ENCODE measurements around the gene SETD2. TPM values are rescaled to one million over a fixed set of nuclear protein-coding genes. Genes with fewer than 3 reads are reported as not detected.

The SETD2 gene
- total and polyA plus RNA-seq, 8 donors = 9.3 to 96.2 (median 66.4) TPM

DNA sequence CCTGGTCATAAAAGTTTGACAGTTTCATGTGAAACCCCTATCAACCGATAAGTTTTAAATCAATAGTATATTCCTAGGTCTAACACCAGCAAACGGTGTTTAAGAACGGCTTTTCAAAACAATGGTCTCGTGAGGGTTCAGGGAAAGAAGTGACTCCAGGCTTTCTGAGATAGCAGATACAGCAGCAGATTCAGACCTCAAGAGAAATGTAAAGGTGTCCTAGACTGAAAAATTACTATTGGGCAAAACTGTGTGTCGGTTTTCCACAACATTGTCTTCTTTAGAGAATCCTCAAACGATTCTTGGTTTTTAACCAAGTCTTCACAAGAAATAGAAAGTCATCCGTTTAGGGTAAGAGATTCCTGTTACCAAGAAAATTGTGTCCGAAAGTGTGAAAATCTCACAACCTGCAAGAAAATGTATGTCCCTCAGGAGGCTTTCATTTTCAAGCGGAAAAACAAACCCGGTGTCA is 1.2 kb downstream of the SETD2 start:
- intact Hi-C loops (cut with DNase I; ENCODE audit: low total_unique reads) = no loop called here
- TF ChIP-seq EP300 (IDR thresholded peaks at IDR 0.05) (no peak), POLR2AphosphoS5 (IDR thresholded peaks at IDR 0.05) (no peak), POLR2A (IDR thresholded peaks at IDR 0.05) (no peak)
- TF ChIP-seq, protein P1, sequence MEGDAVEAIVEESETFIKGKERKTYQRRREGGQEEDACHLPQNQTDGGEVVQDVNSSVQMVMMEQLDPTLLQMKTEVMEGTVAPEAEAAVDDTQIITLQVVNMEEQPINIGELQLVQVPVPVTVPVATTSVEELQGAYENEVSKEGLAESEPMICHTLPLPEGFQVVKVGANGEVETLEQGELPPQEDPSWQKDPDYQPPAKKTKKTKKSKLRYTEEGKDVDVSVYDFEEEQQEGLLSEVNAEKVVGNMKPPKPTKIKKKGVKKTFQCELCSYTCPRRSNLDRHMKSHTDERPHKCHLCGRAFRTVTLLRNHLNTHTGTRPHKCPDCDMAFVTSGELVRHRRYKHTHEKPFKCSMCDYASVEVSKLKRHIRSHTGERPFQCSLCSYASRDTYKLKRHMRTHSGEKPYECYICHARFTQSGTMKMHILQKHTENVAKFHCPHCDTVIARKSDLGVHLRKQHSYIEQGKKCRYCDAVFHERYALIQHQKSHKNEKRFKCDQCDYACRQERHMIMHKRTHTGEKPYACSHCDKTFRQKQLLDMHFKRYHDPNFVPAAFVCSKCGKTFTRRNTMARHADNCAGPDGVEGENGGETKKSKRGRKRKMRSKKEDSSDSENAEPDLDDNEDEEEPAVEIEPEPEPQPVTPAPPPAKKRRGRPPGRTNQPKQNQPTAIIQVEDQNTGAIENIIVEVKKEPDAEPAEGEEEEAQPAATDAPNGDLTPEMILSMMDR (IDR thresholded peaks at IDR 0.05) = no peak
- Histone ChIP-seq H3K27me3 (no peaks in the 10 kb centered on the region), H3K9me3 (no peaks in the 10 kb centered on the region), H3K27ac (peak overlapping the region; percentile 92 to 99 (median 96)), H3K4me1 (peaks cover 53 to 72% (median 64%) of the 10 kb centered on the region in 4 donors), H3K4me3 (peak overlapping the region; percentile 77 to 95 (median 87)), H3K36me3 (no peaks in the 10 kb centered on the region)
- DNase-seq = peak in 1 of 2 donors; percentile 22
- 1 to 2% (median 1%) methylated on average over 10 of the region's 10 CpGs for WGBS, 5 donors

DNA sequence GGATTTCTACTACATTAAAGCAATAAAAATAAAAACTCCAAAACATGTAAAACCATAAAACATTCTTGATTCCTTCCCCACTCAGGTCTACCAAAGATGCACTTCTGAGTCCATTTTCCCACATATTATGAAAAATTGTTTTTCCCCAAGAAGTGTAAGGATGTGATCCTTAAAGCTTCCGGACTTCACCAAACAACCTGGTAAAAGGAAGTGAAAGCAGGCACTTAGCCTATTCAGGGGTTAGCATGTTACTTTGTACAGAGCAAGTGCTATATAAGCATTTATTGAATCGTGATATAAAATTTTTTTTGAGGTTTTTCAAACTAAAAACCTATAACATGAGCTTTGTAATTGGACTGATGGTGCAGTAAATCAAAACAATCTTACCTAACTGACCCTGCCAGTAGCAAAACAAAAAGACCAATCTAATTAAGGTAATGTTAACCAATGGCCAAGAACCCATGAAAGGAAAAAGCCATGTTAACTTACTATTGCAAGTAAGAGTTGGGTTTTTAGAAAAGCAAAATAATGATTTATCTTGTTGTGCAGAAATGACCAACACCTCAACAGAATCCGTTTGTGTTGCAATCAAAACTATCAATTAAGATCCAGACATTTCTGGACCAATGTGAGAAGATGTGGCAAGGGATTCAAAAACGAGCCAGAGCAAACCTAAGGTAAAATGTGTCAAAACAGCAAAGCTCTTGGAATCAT is 1.8 kb downstream of the SETD2 start:
- 6 to 10% (median 9%) methylated on average over 4 of the region's 4 CpGs for WGBS, 5 donors
- TF ChIP-seq EP300 (IDR thresholded peaks at IDR 0.05) (no peak), POLR2AphosphoS5 (IDR thresholded peaks at IDR 0.05) (no peak)
- intact Hi-C loops (cut with DNase I; ENCODE audit: low total_unique reads) = no loop called here
- no peaks in the 10 kb centered on the region for H3K9me3 ChIP-seq
- peak overlapping the region in 4 of 5 donors; percentile 92 to 99 (median 97) for H3K27ac ChIP-seq
- peak in 1 of 2 donors; percentile 12 for DNase-seq
- no peaks in the 10 kb centered on the region for H3K27me3 ChIP-seq
- H3K4me3 ChIP-seq = peak overlapping the region; percentile 77 to 95 (median 87)
- peaks cover 56 to 78% (median 67%) of the 10 kb centered on the region in 4 donors for H3K4me1 ChIP-seq
- no peaks in the 10 kb centered on the region for H3K36me3 ChIP-seq

DNA sequence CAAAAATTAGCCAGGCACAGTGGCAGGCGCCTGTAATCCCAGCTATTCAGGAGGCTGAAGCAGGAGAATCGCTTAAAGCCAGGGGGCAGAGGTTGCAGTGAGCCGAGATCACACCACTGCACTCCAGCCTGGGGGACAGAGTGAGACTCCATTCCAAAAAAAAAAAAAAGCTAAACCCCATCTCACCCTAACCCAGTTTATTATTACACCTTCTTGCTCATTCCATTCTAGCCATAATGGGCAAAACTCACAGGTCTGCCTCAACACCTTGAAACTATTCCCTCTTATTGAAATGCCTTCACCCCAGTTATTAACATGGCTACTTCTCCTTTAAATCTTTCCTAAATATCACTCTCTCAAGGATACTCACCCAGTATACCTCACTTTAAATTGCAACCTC is 4.1 kb downstream of the SETD2 start:
- H3K36me3 ChIP-seq = no peaks in the 10 kb centered on the region
- no peaks in the 10 kb centered on the region for H3K27me3 ChIP-seq
- no peaks in the 10 kb centered on the region for H3K9me3 ChIP-seq
- H3K4me3 ChIP-seq = peak overlapping the region in 1 of 4 donors; percentile 1
- 48 to 71% (median 64%) methylated on average over 3 of the region's 3 CpGs for WGBS, 5 donors
- H3K27ac ChIP-seq = peak overlapping the region in 1 of 5 donors; percentile 47
- TF ChIP-seq, protein P1 (IDR thresholded peaks at IDR 0.05) = no peak
- TF ChIP-seq POLR2AphosphoS5 (IDR thresholded peaks at IDR 0.05) (no peak), EP300 (IDR thresholded peaks at IDR 0.05) (no peak), POLR2A (IDR thresholded peaks at IDR 0.05) (no peak)
- no peak for DNase-seq
- intact Hi-C loops (cut with DNase I; ENCODE audit: low total_unique reads) = no loop called here
- H3K4me1 ChIP-seq = peaks cover 54 to 81% (median 70%) of the 10 kb centered on the region in 4 donors

DNA sequence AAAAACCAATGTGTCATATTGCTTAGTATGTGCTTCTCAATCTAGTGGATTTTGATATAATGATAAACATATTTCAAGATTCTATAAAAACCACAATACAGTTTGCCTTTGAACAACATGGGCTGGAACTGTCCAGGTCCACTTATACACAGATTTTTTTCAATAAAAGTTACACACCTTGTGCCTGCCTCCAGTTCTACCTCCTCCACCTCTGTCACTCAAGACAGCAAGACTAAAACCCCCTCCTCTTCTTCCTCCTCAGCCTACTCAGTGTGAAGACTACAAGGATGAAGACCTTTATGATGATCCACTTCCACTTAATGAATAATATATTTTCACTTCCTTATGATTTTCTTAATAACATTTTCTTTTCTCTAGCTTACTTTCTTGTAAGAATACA is 5.7 kb downstream of the SETD2 start:
- H3K27ac ChIP-seq = no peak overlapping the region
- intact Hi-C loops (cut with DNase I; ENCODE audit: low total_unique reads) = no loop called here
- no peak for DNase-seq
- H3K36me3 ChIP-seq = no peaks in the 10 kb centered on the region
- TF ChIP-seq EP300 (IDR thresholded peaks at IDR 0.05) = no peak
- TF ChIP-seq, protein P1 (IDR thresholded peaks at IDR 0.05) = no peak
- TF ChIP-seq POLR2AphosphoS5 (IDR thresholded peaks at IDR 0.05) = no peak
- no peak for TF ChIP-seq POLR2A (IDR thresholded peaks at IDR 0.05)
- no peaks in the 10 kb centered on the region for H3K27me3 ChIP-seq
- H3K4me3 ChIP-seq = no peak overlapping the region
- peaks cover 57 to 93% (median 77%) of the 10 kb centered on the region in 4 donors for H3K4me1 ChIP-seq
- H3K9me3 ChIP-seq = no peaks in the 10 kb centered on the region

DNA sequence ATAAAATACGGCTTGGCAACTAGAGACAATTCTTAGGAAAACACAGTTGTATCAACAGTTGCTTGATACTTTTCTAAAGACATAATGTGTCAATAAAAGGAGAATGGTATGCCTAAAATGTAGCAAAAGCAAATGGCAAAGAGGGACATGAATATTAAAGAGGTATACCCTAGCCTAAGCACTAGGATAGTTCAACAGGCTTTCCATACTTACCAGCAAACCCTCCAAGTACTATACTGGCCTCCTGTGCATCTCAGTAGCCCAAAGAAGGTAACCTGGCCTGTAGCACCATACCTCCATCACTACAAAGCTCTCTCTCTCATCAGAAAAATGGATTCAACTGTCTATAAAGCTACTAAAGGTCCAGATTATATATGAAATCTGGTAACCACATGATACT is 7.5 kb downstream of the SETD2 start:
- Histone ChIP-seq H3K36me3 (no peaks in the 10 kb centered on the region), H3K4me1 (peaks cover 41 to 94% (median 72%) of the 10 kb centered on the region in 4 donors), H3K4me3 (no peak overlapping the region), H3K27ac (no peak overlapping the region), H3K9me3 (no peaks in the 10 kb centered on the region), H3K27me3 (no peaks in the 10 kb centered on the region)
- intact Hi-C loops (cut with DNase I; ENCODE audit: low total_unique reads) = no loop called here
- WGBS, 5 donors = 13 to 38% (median 26%) methylated on average over 1 of the region's 1 CpG
- no peak for DNase-seq
- no peak for TF ChIP-seq POLR2AphosphoS5 (IDR thresholded peaks at IDR 0.05)
- no peak for TF ChIP-seq EP300 (IDR thresholded peaks at IDR 0.05)
- no peak for TF ChIP-seq POLR2A (IDR thresholded peaks at IDR 0.05)
- TF ChIP-seq, protein P1 (IDR thresholded peaks at IDR 0.05) = no peak

All from stomach (tissue), 9 donors.